PC-3 (cell line): ENCODE results near the gene EI24. TPM values are rescaled to one million over a fixed set of nuclear protein-coding genes. Genes with fewer than 3 reads are reported as not detected.

Experiments used
- ATAC-seq: fragments of 200-7000 bp; cut with Tn5 transposase; 2 replicates; pipeline ENCODE4 v1.9.1; 2020; ENCODE audit warnings: mild to moderate bottlenecking, moderate library complexity
- BruUV-seq: library from RNA; stranded (reverse); fragments of 400-500 nt; replicated peaks from 2 replicates; lab custom pipeline; 2021; lab: Mats Ljungman, UMichigan
- CTCF ChIA-PET: fragments of 300-600 bp; sonication (Branson Sonifier 250); formaldehyde crosslinking; loops from one replicate; lab custom pipeline; 2022; ENCODE audit warnings: antibody characterized with exemption; lab: Charles Lee
- POLR2A ChIA-PET: fragments of 300-600 bp; sonication (Branson Sonifier 250); formaldehyde crosslinking; loops from one replicate; lab custom pipeline; 2022; ENCODE audit warnings: antibody characterized with exemption; ENCODE audit not compliant: unreplicated experiment; lab: Charles Lee
- DNase-seq: peaks from one replicate; pipeline ENCODE4 v3.0.0-alpha.2; 2015
- H2AFZ ChIP-seq: fragments of 300-600 bp; sonication (generic); 2 replicates; pipeline ENCODE4 v1.6.0; 2016; ENCODE audit warnings: antibody characterized with exemption, low read length
- H3F3A ChIP-seq: fragments of 300-600 bp; sonication (generic); one replicate; pipeline ENCODE4 v1.6.0; 2017; ENCODE audit warnings: antibody characterized with exemption, low read length, control low read depth, mild to moderate bottlenecking; ENCODE audit not compliant: unreplicated experiment
- H3K27ac ChIP-seq: fragments of 300-600 bp; sonication (generic); 2 replicates; pipeline ENCODE4 v1.5.1; 2016; ENCODE audit warnings: mild to moderate bottlenecking, low read length
- H3K27me3 ChIP-seq: fragments of 300-600 bp; sonication (generic); 2 replicates; pipeline ENCODE4 v1.6.1; 2016; ENCODE audit warnings: low read length, mixed read lengths
- H3K36me3 ChIP-seq: fragments of 300-600 bp; sonication (generic); 2 replicates; pipeline ENCODE4 v1.6.1; 2016; ENCODE audit warnings: low read depth, mixed run types, low read length, mixed read lengths
- H3K4me1 ChIP-seq: fragments of 300-600 bp; sonication (generic); 2 replicates; pipeline ENCODE4 v1.5.1; 2016; ENCODE audit warnings: low read length; ENCODE audit not compliant: insufficient read depth
- H3K4me2 ChIP-seq: fragments of 300-600 bp; sonication (generic); 2 replicates; pipeline ENCODE4 v1.6.0; 2016; ENCODE audit warnings: low read length
- H3K4me3 ChIP-seq: fragments of 300-600 bp; sonication (generic); 2 replicates; pipeline ENCODE4 v1.5.1; 2016; ENCODE audit warnings: mild to moderate bottlenecking, low read length, mixed read lengths
- H3K79me2 ChIP-seq: fragments of 300-600 bp; sonication (generic); 2 replicates; pipeline ENCODE4 v1.6.1; 2017; ENCODE audit warnings: low read length, mixed read lengths
- H3K9ac ChIP-seq: fragments of 300-600 bp; sonication (generic); 2 replicates; pipeline ENCODE4 v1.6.0; 2016; ENCODE audit warnings: mild to moderate bottlenecking, low read length
- H3K9me2 ChIP-seq: fragments of 300-600 bp; sonication (generic); replicated peaks from 2 replicates; pipeline ENCODE4 v1.6.1; 2016; ENCODE audit warnings: mixed run types, low read length, mixed read lengths
- H3K9me3 ChIP-seq: fragments of 300-600 bp; sonication (generic); 2 replicates; pipeline ENCODE4 v1.6.1; 2016; ENCODE audit warnings: low read length, mixed read lengths
- H4K20me1 ChIP-seq: fragments of 300-600 bp; sonication (generic); 2 replicates; pipeline ENCODE4 v1.6.1; 2016; ENCODE audit warnings: low read length, mixed read lengths
- EZH2 ChIP-seq: fragments of 300-600 bp; sonication (generic); IDR thresholded peaks from one replicate; pipeline ENCODE4 v1.6.1; 2017; ENCODE audit warnings: antibody characterized with exemption, mild to moderate bottlenecking, low read length; ENCODE audit not compliant: unreplicated experiment
- EZH2phosphoT487 ChIP-seq: fragments of 300-600 bp; sonication (generic); IDR thresholded peaks from 2 replicates; pipeline ENCODE4 v1.6.1; 2018; ENCODE audit warnings: mild to moderate bottlenecking, antibody characterized with exemption, low read length, borderline replicate concordance
- intact Hi-C: fragments of 100-400 bp; cut with micrococcal nuclease; formaldehyde crosslinking; loops from 2 replicates; pipeline ENCODE4 v1.9.0; 2023
- total RNA-seq: library from RNA; depleted of rRNA; stranded (reverse); fragments of >200 nt; gene quantifications from 2 replicates; pipeline ENCODE4 v1.2.3, GENCODE V29; 2014
- TF ChIP-seq, protein P1 (sequence below): fragments of 300-600 bp; sonication (generic); conservative IDR thresholded peaks from 2 replicates; pipeline ENCODE4 v1.5.1; 2017; ENCODE audit warnings: antibody characterized with exemption, low read depth, mild to moderate bottlenecking, low read length

Gene EI24
- total RNA-seq, 1 experiment from 2014 or later: 154 TPM

DNA sequence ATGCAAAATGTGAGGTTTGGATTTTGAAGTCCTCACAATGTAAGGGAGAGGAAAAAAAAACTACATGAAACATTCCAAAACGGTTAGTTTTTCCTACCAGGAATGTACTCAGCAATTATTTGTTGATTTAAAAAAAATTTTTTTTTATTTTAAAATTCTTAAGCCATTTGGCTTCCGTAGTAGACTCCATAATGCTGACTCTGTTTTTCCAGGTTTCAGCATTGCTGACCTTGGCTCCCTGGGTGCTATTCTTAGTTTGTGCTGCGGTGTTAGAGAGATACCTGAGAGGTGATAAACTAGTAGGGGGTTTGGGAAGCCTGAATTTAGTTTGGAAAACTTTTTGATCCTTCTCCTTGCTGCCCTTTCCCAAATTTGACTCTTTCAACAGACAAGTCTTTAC, 33.9 kb downstream of the EI24 start:
- CTCF ChIA-PET: no interaction called here

DNA sequence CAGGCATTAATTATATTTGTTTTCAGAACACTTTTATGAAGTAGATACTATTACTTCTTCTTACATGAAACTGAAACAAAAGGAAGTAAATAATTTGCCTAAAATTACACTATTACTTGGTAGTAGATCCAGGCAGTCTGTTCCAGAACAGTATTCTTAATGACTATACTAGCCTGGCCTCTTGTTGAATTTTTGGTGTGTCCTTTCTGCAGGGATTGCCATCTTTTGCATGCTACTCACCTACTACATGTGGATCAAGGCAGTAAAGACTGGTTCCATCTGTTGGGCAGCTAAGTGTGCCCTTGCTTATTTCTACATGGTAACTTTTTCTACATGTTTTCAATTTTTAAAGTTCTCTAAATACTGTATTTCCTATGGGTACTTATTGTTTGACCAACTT, 36.1 kb downstream of the EI24 start:
- DNase-seq: no peak
- no peaks in the 10 kb centered on the region for H4K20me1 ChIP-seq
- no peak overlapping the region for H2AFZ ChIP-seq
- no peaks in the 10 kb centered on the region for H3K9me3 ChIP-seq
- no peaks in the 10 kb centered on the region for H3K9me2 ChIP-seq
- no peaks in the 10 kb centered on the region for H3K27me3 ChIP-seq
- H3K27ac ChIP-seq: no peak overlapping the region
- no peak for TF ChIP-seq EZH2phosphoT487
- TF ChIP-seq EZH2: no peak
- TF ChIP-seq, protein P1, sequence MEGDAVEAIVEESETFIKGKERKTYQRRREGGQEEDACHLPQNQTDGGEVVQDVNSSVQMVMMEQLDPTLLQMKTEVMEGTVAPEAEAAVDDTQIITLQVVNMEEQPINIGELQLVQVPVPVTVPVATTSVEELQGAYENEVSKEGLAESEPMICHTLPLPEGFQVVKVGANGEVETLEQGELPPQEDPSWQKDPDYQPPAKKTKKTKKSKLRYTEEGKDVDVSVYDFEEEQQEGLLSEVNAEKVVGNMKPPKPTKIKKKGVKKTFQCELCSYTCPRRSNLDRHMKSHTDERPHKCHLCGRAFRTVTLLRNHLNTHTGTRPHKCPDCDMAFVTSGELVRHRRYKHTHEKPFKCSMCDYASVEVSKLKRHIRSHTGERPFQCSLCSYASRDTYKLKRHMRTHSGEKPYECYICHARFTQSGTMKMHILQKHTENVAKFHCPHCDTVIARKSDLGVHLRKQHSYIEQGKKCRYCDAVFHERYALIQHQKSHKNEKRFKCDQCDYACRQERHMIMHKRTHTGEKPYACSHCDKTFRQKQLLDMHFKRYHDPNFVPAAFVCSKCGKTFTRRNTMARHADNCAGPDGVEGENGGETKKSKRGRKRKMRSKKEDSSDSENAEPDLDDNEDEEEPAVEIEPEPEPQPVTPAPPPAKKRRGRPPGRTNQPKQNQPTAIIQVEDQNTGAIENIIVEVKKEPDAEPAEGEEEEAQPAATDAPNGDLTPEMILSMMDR: no peak
- POLR2A ChIA-PET: no interaction called here
- H3K9ac ChIP-seq: no peak overlapping the region
- no peak for ATAC-seq
- peaks cover 83% of the 10 kb centered on the region for H3K36me3 ChIP-seq
- CTCF ChIA-PET: no interaction called here
- no peaks in the 10 kb centered on the region for H3K4me1 ChIP-seq
- no peak overlapping the region for H3K4me3 ChIP-seq
- H3K79me2 ChIP-seq: no peaks in the 10 kb centered on the region
- BruUV-seq: no TSS peak
- intact Hi-C loops: no loop called here
- no peak overlapping the region for H3K4me2 ChIP-seq
- no peaks in the 10 kb centered on the region for H3F3A ChIP-seq

More for the DNA sequence above, 33.9 kb downstream of the EI24 start:
- peaks cover 78% of the 10 kb centered on the region for H3K36me3 ChIP-seq
- no peaks in the 10 kb centered on the region for H4K20me1 ChIP-seq
- POLR2A ChIA-PET: no interaction called here
- peaks cover 9% of the 10 kb centered on the region for H3K79me2 ChIP-seq
- TF ChIP-seq EZH2phosphoT487 (no peak), EZH2 (no peak)
- TF ChIP-seq, protein P1: no peak
- H3K4me2 ChIP-seq: no peak overlapping the region
- no peaks in the 10 kb centered on the region for H3K9me2 ChIP-seq
- no peaks in the 10 kb centered on the region for H3K9me3 ChIP-seq
- BruUV-seq: no TSS peak
- no peak overlapping the region for H3K9ac ChIP-seq
- ATAC-seq: no peak
- no peaks in the 10 kb centered on the region for H3F3A ChIP-seq
- intact Hi-C loops: no loop called here
- no peak overlapping the region for H3K4me3 ChIP-seq
- no peaks in the 10 kb centered on the region for H3K27me3 ChIP-seq
- H3K27ac ChIP-seq: no peak overlapping the region
- no peak overlapping the region for H2AFZ ChIP-seq
- no peak for DNase-seq
- H3K4me1 ChIP-seq: no peaks in the 10 kb centered on the region

DNA sequence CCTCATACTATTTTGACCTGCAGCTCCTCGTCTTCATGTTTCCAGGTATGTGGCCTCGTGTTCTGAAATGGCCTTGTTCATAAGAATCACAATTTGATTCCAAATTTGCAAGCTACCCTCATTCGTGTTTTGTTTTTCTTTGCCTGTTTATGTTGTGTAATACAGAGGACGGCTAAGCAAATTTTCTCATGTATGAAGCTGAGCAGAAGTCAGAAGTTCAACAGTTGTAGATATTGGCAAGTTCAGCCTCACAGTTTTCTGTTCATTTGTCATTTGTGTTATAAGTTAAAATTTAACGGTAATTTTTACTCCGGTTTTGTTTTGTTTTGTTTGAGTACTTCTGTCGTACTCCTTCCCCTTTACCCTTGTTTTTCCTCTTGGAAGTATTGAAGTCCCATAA, 40.3 kb downstream of the EI24 start:
- H3K27ac ChIP-seq: no peak overlapping the region
- peaks cover 80% of the 10 kb centered on the region for H3K36me3 ChIP-seq
- H3K4me1 ChIP-seq: no peaks in the 10 kb centered on the region
- H3K9ac ChIP-seq: no peak overlapping the region
- POLR2A ChIA-PET: no interaction called here
- no peaks in the 10 kb centered on the region for H4K20me1 ChIP-seq
- DNase-seq (no peak), ATAC-seq (no peak)
- BruUV-seq: no TSS peak
- TF ChIP-seq EZH2phosphoT487 (no peak), EZH2 (no peak)
- TF ChIP-seq, protein P1: no peak
- H3K4me2 ChIP-seq: no peak overlapping the region
- intact Hi-C loops: no loop called here
- H3K9me2 ChIP-seq: no peaks in the 10 kb centered on the region
- H2AFZ ChIP-seq: no peak overlapping the region
- H3K4me3 ChIP-seq: no peak overlapping the region
- CTCF ChIA-PET: no interaction called here
- no peaks in the 10 kb centered on the region for H3K27me3 ChIP-seq
- H3F3A ChIP-seq: no peaks in the 10 kb centered on the region
- H3K79me2 ChIP-seq: no peaks in the 10 kb centered on the region
- no peaks in the 10 kb centered on the region for H3K9me3 ChIP-seq
